Heart right ventricle (tissue), 16 donors: ENCODE data around the gene ACYP2. TPM values are rescaled to one million over a fixed set of nuclear protein-coding genes. Genes with fewer than 3 reads are reported as not detected.
"Not testable (repeated sequence)": the region's sequence is repeated elsewhere in the genome, so short reads cannot be mapped to it uniquely, and the experiment has no call there.

Experiments used
- ATAC-seq, 8 donors: fragments of 200-7000 bp; cut with Tn5 transposase; one replicate each; pipeline ENCODE4 v1.9.1; 2020; ENCODE audit warnings: mild to moderate bottlenecking in 8 of 8, moderate library complexity in 8 of 8, moderate number of reproducible peaks in 1 of 8
- DNase-seq, 2 donors: peaks; one replicate each; pipeline ENCODE4 v3.0.0-alpha.2; 2020
- H3K27ac ChIP-seq, 10 donors: fragments of 200-600 bp; sonication (generic) in 2 of 10; one replicate each; pipeline versions ENCODE4 v1.5.0 to v1.8.0; 2020 to 2022; ENCODE audit warnings: mild to moderate bottlenecking in 3 of 10
- H3K27me3 ChIP-seq, 7 donors: fragments of 200-600 bp; one replicate each; pipeline ENCODE4 v1.8.0; 2021 to 2022; ENCODE audit warnings: mild to moderate bottlenecking in 2 of 7
- H3K36me3 ChIP-seq, 9 donors: fragments of 200-600 bp; sonication (generic) in 1 of 9; one replicate each; pipeline versions ENCODE4 v1.5.0 to v1.8.0; 2020 to 2022; ENCODE audit warnings: mild to moderate bottlenecking in 2 of 9
- H3K4me1 ChIP-seq, 9 donors: fragments of 200-600 bp; sonication (generic) in 1 of 9; one replicate each; pipeline versions ENCODE4 v1.5.0 to v1.8.0; 2020 to 2022; ENCODE audit warnings: mild to moderate bottlenecking in 4 of 9
- H3K4me3 ChIP-seq, 10 donors: fragments of 200-600 bp; sonication (generic) in 2 of 10; one replicate each; pipeline versions ENCODE4 v1.5.0 to v1.8.0; 2020 to 2022; ENCODE audit warnings: mild to moderate bottlenecking in 7 of 10, moderate library complexity in 2 of 10
- H3K9me3 ChIP-seq, 11 donors: fragments of 200-600 bp in 10 of 11; sonication (generic) in 2 of 11; one replicate each; pipeline versions ENCODE4 v1.5.0 to v1.8.0; 2013 to 2022; ENCODE audit warnings: mild to moderate bottlenecking in 2 of 11, control low read depth in 1 of 11, moderate library complexity in 1 of 11
- WGBS, 2 donors: extraction: QIAGEN DNeasy Blood & Tissue Kit; methylation state at CpG; one replicate each; pipeline ENCODE4 v1.1.7; 2013; ENCODE audit warnings: inconsistent platforms in 1 of 2; 5-methylcytosine and 5-hydroxymethylcytosine counted together
- intact Hi-C, 10 donors: fragments of 100-400 bp; cut with DNase I; formaldehyde crosslinking; loops; one replicate each; pipeline versions ENCODE4 v1.11.1 to v1.14.2; 2022
- polyA plus RNA-seq, 2 donors: library from polyadenylated mRNA; stranded (reverse); fragments of 200-250 nt; gene quantifications; one replicate each; pipeline ENCODE4 v1.2.3, GENCODE V29; 2013
- total RNA-seq, 10 donors: library from RNA; stranded (reverse); fragmentation: NEBNext Ultra II Directional in 3 of 10; extraction: Animal tissue kit (Norgen Biotek cat#: 25700) in 3 of 10; gene quantifications; one replicate each; pipeline versions ENCODE4 v1.2.1 to v1.2.4, GENCODE V29; 2021 to 2023
- TF ChIP-seq, protein P1 (sequence below), 9 donors: fragments of 200-600 bp; sonication (generic) in 2 of 9; IDR thresholded peaks; one replicate each; pipeline versions ENCODE4 v1.5.0 to v1.8.0; 2021 to 2022; ENCODE audit warnings: antibody characterized with exemption in 9 of 9, mild to moderate bottlenecking in 5 of 9, moderate library complexity in 1 of 9
- donor health status: Arrhythmogenic right ventricular cardiomyopathy.
- donor health status: ischemic (EF 13 %, LVEDD 7.1; RV severe dilation, severe dysfunction).
- donor health status: healthy with polysubstance abuse.
- donor health status: DM: no; HTN: yes; CAD: no.
- donor health status: DM: no; HTN: no; CAD: no.
- donor health status: ischemic (EF 25% LVEDD 6.9; RV normal size, moderate dysfunction).
- donor health status: ischemic (EF 25% LVEDD 5.7; RV mildly dilated, moderate dysfunction).
- donor health status: healthy.
- donor health status: DM: yes; HTN: yes; CAD: no.
- donor health status: Ischemic cardiomyopathy.
- donor health status: ischemic (EF 35%, LVEDD 5.7; RV mildly dilated, moderate dysfunction).
- donor health status: nonischemic (EF 11% LVEDD 7.7; RV severe dilation, severe dysfunction).
- donor health status: DM: yes; HTN: yes; CAD: no.
- donor health status: PGD.
- donor health status: ischemic (EF 29% LVEDD 5.4; RV normal size, mild dysfunction).
- donor health status: nonischemic (EF 23%, LVEDD 6.1; RV moderate dilation, normal function).

The ACYP2 gene
- total and polyA plus RNA-seq, 12 donors = 45.7 to 87.1 (median 74.3) TPM

DNA sequence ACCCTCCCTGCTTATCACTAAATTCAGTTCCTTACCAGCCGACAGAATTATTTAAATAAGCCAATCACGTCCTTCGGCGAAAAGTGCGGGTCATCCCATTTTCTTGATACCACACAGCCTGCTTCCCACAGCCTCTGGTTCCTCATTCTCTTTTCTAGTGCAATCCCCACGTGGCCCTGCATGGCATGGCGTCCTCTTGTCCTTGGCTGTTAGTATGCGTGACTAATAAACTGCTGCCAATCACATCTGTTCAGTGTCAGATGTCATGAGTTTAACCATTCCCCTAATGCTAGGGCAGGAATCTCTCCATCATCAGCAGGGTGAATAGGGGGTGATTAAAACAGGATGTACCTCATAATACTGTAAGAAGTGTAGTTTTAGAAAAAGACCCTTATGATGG, 203.4 kb downstream of the ACYP2 start:
- Histone ChIP-seq H3K27ac (no peak overlapping the region), H3K27me3 (no peaks in the 10 kb centered on the region), H3K9me3 (peaks cover 0 to 11% (median 0%) of the 10 kb centered on the region in 11 donors), H3K36me3 (no peaks in the 10 kb centered on the region), H3K4me1 (peaks cover 0 to 15% (median 0%) of the 10 kb centered on the region in 9 donors), H3K4me3 (no peak overlapping the region)
- intact Hi-C loops = loop anchor here in 1 of 10 donors (10.0 kb wide), 1 partner anchor 114 kb away; no protein-coding TSS in a partner anchor
- TF ChIP-seq, protein P1, sequence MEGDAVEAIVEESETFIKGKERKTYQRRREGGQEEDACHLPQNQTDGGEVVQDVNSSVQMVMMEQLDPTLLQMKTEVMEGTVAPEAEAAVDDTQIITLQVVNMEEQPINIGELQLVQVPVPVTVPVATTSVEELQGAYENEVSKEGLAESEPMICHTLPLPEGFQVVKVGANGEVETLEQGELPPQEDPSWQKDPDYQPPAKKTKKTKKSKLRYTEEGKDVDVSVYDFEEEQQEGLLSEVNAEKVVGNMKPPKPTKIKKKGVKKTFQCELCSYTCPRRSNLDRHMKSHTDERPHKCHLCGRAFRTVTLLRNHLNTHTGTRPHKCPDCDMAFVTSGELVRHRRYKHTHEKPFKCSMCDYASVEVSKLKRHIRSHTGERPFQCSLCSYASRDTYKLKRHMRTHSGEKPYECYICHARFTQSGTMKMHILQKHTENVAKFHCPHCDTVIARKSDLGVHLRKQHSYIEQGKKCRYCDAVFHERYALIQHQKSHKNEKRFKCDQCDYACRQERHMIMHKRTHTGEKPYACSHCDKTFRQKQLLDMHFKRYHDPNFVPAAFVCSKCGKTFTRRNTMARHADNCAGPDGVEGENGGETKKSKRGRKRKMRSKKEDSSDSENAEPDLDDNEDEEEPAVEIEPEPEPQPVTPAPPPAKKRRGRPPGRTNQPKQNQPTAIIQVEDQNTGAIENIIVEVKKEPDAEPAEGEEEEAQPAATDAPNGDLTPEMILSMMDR (IDR thresholded peaks at IDR 0.05) = no peak
- ATAC-seq = peak in 6 of 8 donors; percentile 47 to 89 (median 82)
- WGBS, 2 donors = 63 to 66% methylated on average over 8 of the region's 8 CpGs
- peak in 1 of 2 donors; percentile 43 for DNase-seq

DNA sequence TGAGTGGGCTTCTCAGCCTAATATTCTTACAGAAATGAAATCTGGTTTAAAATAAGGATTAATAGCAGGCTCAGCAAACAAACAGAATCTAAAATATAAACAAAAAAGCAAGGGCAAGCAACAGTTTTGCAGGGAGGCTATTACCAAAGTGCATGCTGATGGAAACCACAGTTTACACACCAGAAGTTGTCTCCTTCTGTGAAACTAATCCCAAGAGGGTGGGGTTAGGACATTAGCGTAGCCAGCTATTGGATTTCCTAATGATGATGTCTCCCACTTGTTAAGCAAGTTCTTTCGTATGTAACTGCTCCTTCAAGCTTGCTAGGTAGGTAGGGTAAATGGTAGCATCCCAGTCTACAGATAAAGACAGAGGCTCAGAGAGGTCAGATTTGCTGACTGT, 205.6 kb downstream of the ACYP2 start:
- peak in 1 of 8 donors; percentile 60 for ATAC-seq
- H3K27ac ChIP-seq = no peak overlapping the region

DNA sequence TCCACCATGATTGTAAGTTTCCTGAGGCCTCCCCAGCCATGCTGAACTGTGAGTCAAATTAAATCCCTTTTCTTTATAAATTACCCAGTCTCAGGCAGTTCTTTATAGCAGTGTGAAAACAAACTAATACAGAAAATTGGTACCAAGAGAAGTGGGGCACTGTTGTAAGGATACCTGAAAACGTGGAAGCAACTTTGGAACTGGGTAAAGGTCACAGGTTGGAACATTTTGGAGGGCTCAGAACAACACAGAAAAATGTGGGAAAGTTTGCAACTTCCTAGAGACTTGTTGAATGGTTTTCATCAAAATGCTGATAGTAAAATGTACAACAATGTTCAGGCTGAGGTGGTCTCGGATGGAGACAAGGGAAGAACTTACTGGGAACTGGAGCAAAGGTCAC, 209.1 kb downstream of the ACYP2 start:
- not testable (repeated sequence) for H3K4me3 ChIP-seq, ATAC-seq, H3K27me3 ChIP-seq, DNase-seq, H3K36me3 ChIP-seq, H3K27ac ChIP-seq
- peaks cover 0 to 13% (median 10%) of the 10 kb centered on the region in 11 donors for H3K9me3 ChIP-seq
- H3K4me1 ChIP-seq = peaks cover 0 to 11% (median 2%) of the 10 kb centered on the region in 9 donors
- 95 to 98% methylated on average over 2 of the region's 2 CpGs for WGBS, 2 donors
- intact Hi-C loops = loop anchor here in 4 of 10 donors (5.0 to 10.0 kb wide), 3 partner anchors 37 to 380 kb away; no protein-coding TSS in a partner anchor

More for the DNA sequence above, 205.6 kb downstream of the ACYP2 start:
- no peak for DNase-seq
- intact Hi-C loops = loop anchor here in 4 of 10 donors (5.0 to 10.0 kb wide), 3 partner anchors 34 to 384 kb away; no protein-coding TSS in a partner anchor
- H3K4me3 ChIP-seq = no peak overlapping the region
- H3K9me3 ChIP-seq = peaks cover 0 to 17% (median 10%) of the 10 kb centered on the region in 11 donors
- TF ChIP-seq, protein P1 (IDR thresholded peaks at IDR 0.05) = no peak
- peaks cover 0 to 15% (median 0%) of the 10 kb centered on the region in 9 donors for H3K4me1 ChIP-seq
- no peaks in the 10 kb centered on the region for H3K36me3 ChIP-seq
- 69% methylated on average over 2 of the region's 2 CpGs for WGBS, 2 donors
- no peaks in the 10 kb centered on the region for H3K27me3 ChIP-seq

DNA sequence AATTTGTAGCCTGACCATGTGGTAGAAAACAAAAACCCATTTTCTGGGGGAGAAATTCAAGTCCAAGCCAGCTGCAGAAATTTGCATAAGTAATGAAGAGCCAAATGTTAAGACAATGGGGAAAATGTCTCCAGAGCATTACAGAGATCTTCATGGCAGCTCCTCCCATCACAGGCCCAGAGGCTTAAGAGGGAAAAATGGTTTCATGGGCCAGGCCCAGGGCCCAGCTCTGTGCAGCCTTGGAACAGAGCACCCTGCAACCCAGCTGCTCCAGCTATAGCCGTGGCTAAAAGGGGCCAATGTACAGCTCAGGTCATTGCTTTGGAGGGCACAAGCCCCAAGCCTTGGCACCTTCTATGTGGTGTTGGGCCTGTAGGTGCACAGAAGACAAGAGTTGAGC, 209.7 kb downstream of the ACYP2 start:
- intact Hi-C loops = loop anchor here in 3 of 10 donors (10.0 kb wide), 2 partner anchors 110 to 380 kb away; no protein-coding TSS in a partner anchor
- peaks cover 0 to 4% (median 0%) of the 10 kb centered on the region in 7 donors for H3K27me3 ChIP-seq
- WGBS, 2 donors = 96 to 97% methylated on average over 1 of the region's 1 CpG
- H3K36me3 ChIP-seq = no peaks in the 10 kb centered on the region
- H3K27ac ChIP-seq = no peak overlapping the region
- TF ChIP-seq, protein P1 (IDR thresholded peaks at IDR 0.05) = no peak
- ATAC-seq (no peak), DNase-seq (no peak)
- peaks cover 0 to 14% (median 8%) of the 10 kb centered on the region in 9 donors for H3K4me1 ChIP-seq
- H3K9me3 ChIP-seq = peaks cover 0 to 13% (median 10%) of the 10 kb centered on the region in 11 donors
- H3K4me3 ChIP-seq = no peak overlapping the region
